Smooth muscle cell (in vitro differentiated cells): Measurements from ENCODE around the gene EFEMP1. TPM values are rescaled to one million over a fixed set of nuclear protein-coding genes. Genes with fewer than 3 reads are reported as not detected.

ENCODE experiments used
- DNase-seq: peaks from one replicate; lab custom pipeline; 2025; ENCODE audit not compliant: unreplicated experiment; lab: John Stamatoyannopoulos, UW
- H2AFZ ChIP-seq: fragments of 200-600 bp; sonication (generic); 2 replicates; pipeline ENCODE4 v1.6.0; 2016; ENCODE audit warnings: antibody characterized with exemption, low read depth, mild to moderate bottlenecking
- H3F3A ChIP-seq: fragments of 200-600 bp; sonication (generic); 2 replicates; pipeline ENCODE4 v1.6.0; 2017; ENCODE audit warnings: antibody characterized with exemption, low read depth
- H3K27ac ChIP-seq: fragments of 200-600 bp; sonication (generic); 2 replicates; pipeline ENCODE4 v1.5.1; 2016; ENCODE audit warnings: low read depth, mild to moderate bottlenecking
- H3K27me3 ChIP-seq: fragments of 200-600 bp; sonication (generic); 2 replicates; pipeline ENCODE4 v1.6.1; 2016; ENCODE audit warnings: low read depth, mild to moderate bottlenecking
- H3K36me3 ChIP-seq: fragments of 200-600 bp; sonication (generic); 2 replicates; pipeline ENCODE4 v1.5.1; 2016; ENCODE audit warnings: low read depth
- H3K4me1 ChIP-seq: fragments of 200-600 bp; sonication (generic); 2 replicates; pipeline ENCODE4 v1.5.1; 2016; ENCODE audit warnings: low read depth
- H3K4me2 ChIP-seq: fragments of 200-600 bp; sonication (generic); 2 replicates; pipeline ENCODE4 v1.6.0; 2016; ENCODE audit warnings: mild to moderate bottlenecking
- H3K4me3 ChIP-seq: fragments of 200-600 bp; sonication (generic); 2 replicates; pipeline ENCODE4 v1.5.1; 2016; ENCODE audit warnings: mild to moderate bottlenecking
- H3K79me2 ChIP-seq: fragments of 200-600 bp; sonication (generic); 2 replicates; pipeline ENCODE4 v1.6.0; 2016; ENCODE audit warnings: low read depth, mild to moderate bottlenecking
- H3K9ac ChIP-seq: fragments of 200-600 bp; sonication (generic); 2 replicates; pipeline ENCODE4 v1.6.0; 2016; ENCODE audit warnings: low read depth
- H3K9me3 ChIP-seq: fragments of 200-600 bp; sonication (generic); replicated peaks from 2 replicates; pipeline ENCODE4 v1.5.1; 2016; ENCODE audit warnings: low read depth
- H4K20me1 ChIP-seq: fragments of 200-600 bp; sonication (generic); 2 replicates; pipeline ENCODE4 v1.6.0; 2016; ENCODE audit warnings: low read depth
- CTCF ChIP-seq: fragments of 200-600 bp; sonication (generic); IDR thresholded peaks from 2 replicates; pipeline ENCODE4 v1.5.1; 2017; ENCODE audit warnings: borderline replicate concordance, mild to moderate bottlenecking, antibody characterized with exemption; ENCODE audit not compliant: insufficient read depth, poor library complexity, severe bottlenecking
- WGBS: methylation state at CpG from one replicate; pipeline ENCODE4 v1.1.7; 2016; ENCODE audit warnings: low lambda C conversion rate; 5-methylcytosine and 5-hydroxymethylcytosine counted together
- polyA plus RNA-seq: library from polyadenylated mRNA; unstranded; fragments of >200 nt; fragmentation: Nextera tagmentation; extraction: Ambion mirVana; gene quantifications from 2 replicates; pipeline ENCODE4 v1.2.1, GENCODE V29; 2016
- total RNA-seq: library from RNA; depleted of rRNA; stranded (reverse); fragments of >200 nt; gene quantifications from 2 replicates; pipeline ENCODE4 v1.2.3, GENCODE V29; 2014

Gene EFEMP1
- total and polyA plus RNA-seq, 2 experiments from 2014 or later: 19.2 to 28.3 TPM

GRCh38 chr2:55859875-55860274, 63.7 kb downstream of the EFEMP1 start:
- no peak overlapping the region for H2AFZ ChIP-seq
- 100% methylated on average over 3 of the region's 3 CpGs for WGBS
- TF ChIP-seq CTCF: no peak

GRCh38 chr2:55857766-55858165, 65.8 kb downstream of the EFEMP1 start:
- H2AFZ ChIP-seq: no peak overlapping the region
- no peaks in the 10 kb centered on the region for H3K36me3 ChIP-seq
- H3K9ac ChIP-seq: no peak overlapping the region
- peaks cover 5% of the 10 kb centered on the region for H3K27me3 ChIP-seq
- peaks cover 6% of the 10 kb centered on the region for H3K4me1 ChIP-seq
- 95% methylated on average over 2 of the region's 2 CpGs for WGBS
- no peaks in the 10 kb centered on the region for H4K20me1 ChIP-seq
- TF ChIP-seq CTCF: no peak
- H3K27ac ChIP-seq: no peak overlapping the region
- no peak overlapping the region for H3K4me3 ChIP-seq
- H3K79me2 ChIP-seq: no peaks in the 10 kb centered on the region
- H3F3A ChIP-seq: peaks cover 16% of the 10 kb centered on the region
- H3K9me3 ChIP-seq: no peaks in the 10 kb centered on the region
- no peak for DNase-seq
- no peak overlapping the region for H3K4me2 ChIP-seq

More at GRCh38 chr2:55859875-55860274, 63.7 kb downstream of the EFEMP1 start:
- H3K27ac ChIP-seq: no peak overlapping the region
- peaks cover 16% of the 10 kb centered on the region for H3F3A ChIP-seq
- H3K27me3 ChIP-seq: peaks cover 5% of the 10 kb centered on the region
- no peak for DNase-seq
- H4K20me1 ChIP-seq: no peaks in the 10 kb centered on the region
- H3K4me3 ChIP-seq: no peak overlapping the region
- no peaks in the 10 kb centered on the region for H3K36me3 ChIP-seq
- H3K9ac ChIP-seq: no peak overlapping the region
- no peak overlapping the region for H3K4me2 ChIP-seq
- peaks cover 6% of the 10 kb centered on the region for H3K4me1 ChIP-seq
- H3K79me2 ChIP-seq: no peaks in the 10 kb centered on the region
- H3K9me3 ChIP-seq: no peaks in the 10 kb centered on the region

- no peak for TF ChIP-seq CTCF
- Histone ChIP-seq H3K4me3 (no peak overlapping the region), H3F3A (peaks cover 10% of the 10 kb centered on the region), H3K9me3 (no peaks in the 10 kb centered on the region), H3K4me1 (peaks cover 4% of the 10 kb centered on the region), H3K27me3 (peaks cover 14% of the 10 kb centered on the region), H2AFZ (no peak overlapping the region), H3K79me2 (no peaks in the 10 kb centered on the region), H3K4me2 (no peak overlapping the region), H3K36me3 (no peaks in the 10 kb centered on the region), H4K20me1 (no peaks in the 10 kb centered on the region), H3K9ac (no peak overlapping the region), H3K27ac (no peak overlapping the region)
- DNase-seq: no peak
- WGBS: 50% methylated on average over 3 of the region's 3 CpGs
Observed at GRCh38 chr2:55856936-55857335, 66.6 kb downstream of the EFEMP1 start.

- no peak for TF ChIP-seq CTCF
- no peak overlapping the region for H3K9ac ChIP-seq
- no peaks in the 10 kb centered on the region for H3K4me1 ChIP-seq
- H4K20me1 ChIP-seq: no peaks in the 10 kb centered on the region
- H3K36me3 ChIP-seq: no peaks in the 10 kb centered on the region
- no peak for DNase-seq
- no peak overlapping the region for H3K27ac ChIP-seq
- no peak overlapping the region for H2AFZ ChIP-seq
- no peaks in the 10 kb centered on the region for H3K9me3 ChIP-seq
- H3K27me3 ChIP-seq: peaks cover 37% of the 10 kb centered on the region
- 79% methylated on average over 1 of the region's 1 CpG for WGBS
- H3F3A ChIP-seq: peaks cover 6% of the 10 kb centered on the region
- no peak overlapping the region for H3K4me3 ChIP-seq
- H3K79me2 ChIP-seq: no peaks in the 10 kb centered on the region
- no peak overlapping the region for H3K4me2 ChIP-seq
Observed at GRCh38 chr2:55848096-55848495, 75.5 kb downstream of the EFEMP1 start.
